MM.1S (cell line): ENCODE data around the gene INHBC.

Experiments
- DNase-seq: peaks from one replicate; pipeline ENCODE4 v3.0.0-alpha.2; 2015
- H2AFZ ChIP-seq: fragments of 300-600 bp; sonication (generic); 2 replicates; pipeline ENCODE4 v1.6.0; 2016; ENCODE audit warnings: antibody characterized with exemption, low read length
- H3F3A ChIP-seq: fragments of 300-600 bp; sonication (generic); 2 replicates; pipeline ENCODE4 v1.6.1; 2016; ENCODE audit warnings: mild to moderate bottlenecking, antibody characterized with exemption, low read length, moderate library complexity, mixed read lengths; ENCODE audit not compliant: insufficient read depth
- H3K27ac ChIP-seq: fragments of 300-600 bp; sonication (generic); 2 replicates; pipeline ENCODE4 v1.5.1; 2016; ENCODE audit warnings: mild to moderate bottlenecking, low read length
- H3K27me3 ChIP-seq: fragments of 300-600 bp; sonication (generic); replicated peaks from 2 replicates; pipeline ENCODE4 v1.6.0; 2016; ENCODE audit warnings: low read length; ENCODE audit not compliant: insufficient read depth
- H3K36me3 ChIP-seq: fragments of 300-600 bp; sonication (generic); replicated peaks from 2 replicates; pipeline ENCODE4 v1.6.1; 2016; ENCODE audit warnings: mild to moderate bottlenecking, low read length, mixed read lengths; ENCODE audit not compliant: insufficient read depth
- H3K4me1 ChIP-seq: fragments of 300-600 bp; sonication (generic); 2 replicates; pipeline ENCODE4 v1.6.1; 2016; ENCODE audit warnings: low read length, mixed read lengths
- H3K4me2 ChIP-seq: fragments of 300-600 bp; sonication (generic); 2 replicates; pipeline ENCODE4 v1.6.0; 2016; ENCODE audit warnings: low read depth, low read length
- H3K4me3 ChIP-seq: fragments of 300-600 bp; sonication (generic); 2 replicates; pipeline ENCODE4 v1.5.1; 2016; ENCODE audit warnings: low read length, mixed read lengths
- H3K79me2 ChIP-seq: fragments of 300-600 bp; sonication (generic); 2 replicates; pipeline ENCODE4 v1.6.1; 2016; ENCODE audit warnings: mixed run types, low read length, mixed read lengths
- H3K9ac ChIP-seq: fragments of 300-600 bp; sonication (generic); 2 replicates; pipeline ENCODE4 v1.6.1; 2016; ENCODE audit warnings: low read length, mixed read lengths
- H3K9me2 ChIP-seq: fragments of 300-600 bp; sonication (generic); replicated peaks from 2 replicates; pipeline ENCODE4 v1.6.1; 2016; ENCODE audit warnings: mild to moderate bottlenecking, low read length, mixed read lengths; ENCODE audit not compliant: insufficient read depth
- H3K9me3 ChIP-seq: fragments of 300-600 bp; sonication (generic); replicated peaks from 2 replicates; pipeline ENCODE4 v1.6.1; 2016; ENCODE audit warnings: mild to moderate bottlenecking, low read length, mixed read lengths; ENCODE audit not compliant: insufficient read depth
- H4K20me1 ChIP-seq: fragments of 300-600 bp; sonication (generic); 2 replicates; pipeline ENCODE4 v1.6.1; 2016; ENCODE audit warnings: mild to moderate bottlenecking, low read length, moderate library complexity, mixed read lengths; ENCODE audit not compliant: insufficient read depth
- EZH2 ChIP-seq: fragments of 300-600 bp; sonication (generic); optimal IDR thresholded peaks from 2 replicates; pipeline ENCODE3; 2017; ENCODE audit warnings: low read depth, mild to moderate bottlenecking, antibody characterized with exemption, low read length, mixed read lengths
- EZH2phosphoT487 ChIP-seq: fragments of 300-600 bp; sonication (generic); IDR thresholded peaks from 2 replicates; pipeline ENCODE4 v1.6.1; 2018; ENCODE audit warnings: antibody characterized with exemption, low read length
- TF ChIP-seq, protein P1 (sequence below): fragments of 300-600 bp; sonication (generic); IDR thresholded peaks from 2 replicates; pipeline ENCODE4 v1.5.1; 2016; ENCODE audit warnings: antibody characterized with exemption, low read length, mixed read lengths

The INHBC gene, protein sequence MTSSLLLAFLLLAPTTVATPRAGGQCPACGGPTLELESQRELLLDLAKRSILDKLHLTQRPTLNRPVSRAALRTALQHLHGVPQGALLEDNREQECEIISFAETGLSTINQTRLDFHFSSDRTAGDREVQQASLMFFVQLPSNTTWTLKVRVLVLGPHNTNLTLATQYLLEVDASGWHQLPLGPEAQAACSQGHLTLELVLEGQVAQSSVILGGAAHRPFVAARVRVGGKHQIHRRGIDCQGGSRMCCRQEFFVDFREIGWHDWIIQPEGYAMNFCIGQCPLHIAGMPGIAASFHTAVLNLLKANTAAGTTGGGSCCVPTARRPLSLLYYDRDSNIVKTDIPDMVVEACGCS

GRCh38 chr12:57434517-57435223, at the start of gene INHBC:
Gene INHBC (plus strand): TSS chr12:57434784. CDS start chr12:57434887, 103 bp downstream.
- Histone ChIP-seq H3K4me3 (no peak within 1 kb of the TSS), H3K79me2 (peaks cover 6% of the 10 kb centered on the region), H3F3A (0 out of 2 replicates have a peak, but pooled peaks cover 2% of the 10 kb centered on the region), H3K9ac (no peak within 1 kb of the TSS), H2AFZ (no peak within 1 kb of the TSS), H3K27ac (no peak within 1 kb of the TSS), H3K9me2 (no peaks in the 10 kb centered on the region), H3K4me1 (peaks cover 8% of the 10 kb centered on the region), H3K4me2 (no peak within 1 kb of the TSS), H3K27me3 (no peaks in the 10 kb centered on the region), H3K9me3 (no peaks in the 10 kb centered on the region), H4K20me1 (no peaks in the 10 kb centered on the region), H3K36me3 (no peaks in the 10 kb centered on the region)
- no peak for DNase-seq
- TF ChIP-seq EZH2phosphoT487, result no peak
- TF ChIP-seq, protein P1, sequence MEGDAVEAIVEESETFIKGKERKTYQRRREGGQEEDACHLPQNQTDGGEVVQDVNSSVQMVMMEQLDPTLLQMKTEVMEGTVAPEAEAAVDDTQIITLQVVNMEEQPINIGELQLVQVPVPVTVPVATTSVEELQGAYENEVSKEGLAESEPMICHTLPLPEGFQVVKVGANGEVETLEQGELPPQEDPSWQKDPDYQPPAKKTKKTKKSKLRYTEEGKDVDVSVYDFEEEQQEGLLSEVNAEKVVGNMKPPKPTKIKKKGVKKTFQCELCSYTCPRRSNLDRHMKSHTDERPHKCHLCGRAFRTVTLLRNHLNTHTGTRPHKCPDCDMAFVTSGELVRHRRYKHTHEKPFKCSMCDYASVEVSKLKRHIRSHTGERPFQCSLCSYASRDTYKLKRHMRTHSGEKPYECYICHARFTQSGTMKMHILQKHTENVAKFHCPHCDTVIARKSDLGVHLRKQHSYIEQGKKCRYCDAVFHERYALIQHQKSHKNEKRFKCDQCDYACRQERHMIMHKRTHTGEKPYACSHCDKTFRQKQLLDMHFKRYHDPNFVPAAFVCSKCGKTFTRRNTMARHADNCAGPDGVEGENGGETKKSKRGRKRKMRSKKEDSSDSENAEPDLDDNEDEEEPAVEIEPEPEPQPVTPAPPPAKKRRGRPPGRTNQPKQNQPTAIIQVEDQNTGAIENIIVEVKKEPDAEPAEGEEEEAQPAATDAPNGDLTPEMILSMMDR, result no peak
- TF ChIP-seq EZH2, result no peak

DNA sequence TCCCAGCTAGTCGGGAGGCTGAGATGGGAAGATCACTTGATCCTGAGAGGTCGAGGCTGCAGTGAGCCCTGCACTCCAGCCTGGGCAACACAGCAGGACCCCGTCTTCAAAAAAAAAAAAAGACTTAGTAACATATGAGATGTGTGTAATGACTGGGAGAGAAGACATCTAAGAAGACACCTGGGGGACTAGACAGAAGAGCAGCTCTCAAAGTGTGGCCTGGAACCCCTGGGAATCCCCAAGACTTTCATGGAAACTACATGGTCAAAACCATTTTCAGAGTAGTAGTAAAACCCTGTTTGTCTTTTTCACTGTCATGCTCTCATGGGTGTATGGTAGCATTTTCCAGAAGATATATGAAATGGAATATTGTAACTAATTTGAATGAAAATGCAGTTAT, 49.0 kb upstream of the INHBC start:
- no peaks in the 10 kb centered on the region for H4K20me1 ChIP-seq
- DNase-seq, result no peak
- no peak overlapping the region for H3K9ac ChIP-seq
- peaks cover 7% of the 10 kb centered on the region for H3K4me1 ChIP-seq
- H3K4me2 ChIP-seq, result no peak overlapping the region
- H3K36me3 ChIP-seq, result no peaks in the 10 kb centered on the region
- H3K9me3 ChIP-seq, result no peaks in the 10 kb centered on the region
- H3K9me2 ChIP-seq, result no peaks in the 10 kb centered on the region
- H2AFZ ChIP-seq, result no peak overlapping the region
- no peak overlapping the region for H3K4me3 ChIP-seq
- TF ChIP-seq, protein P1, result no peak
- TF ChIP-seq EZH2phosphoT487 (no peak), EZH2 (no peak)
- H3K27ac ChIP-seq, result no peak overlapping the region
- H3K27me3 ChIP-seq, result no peaks in the 10 kb centered on the region
- H3F3A ChIP-seq, result peaks cover 5% of the 10 kb centered on the region
- H3K79me2 ChIP-seq, result no peaks in the 10 kb centered on the region

- Histone ChIP-seq H3K27ac (no peak overlapping the region), H3K79me2 (no peaks in the 10 kb centered on the region), H3K9me2 (no peaks in the 10 kb centered on the region), H3K27me3 (no peaks in the 10 kb centered on the region), H3K4me3 (no peak overlapping the region), H3K9ac (no peak overlapping the region), H3K36me3 (no peaks in the 10 kb centered on the region), H2AFZ (no peak overlapping the region), H4K20me1 (no peaks in the 10 kb centered on the region), H3K9me3 (no peaks in the 10 kb centered on the region), H3K4me1 (no peaks in the 10 kb centered on the region), H3F3A (no peaks in the 10 kb centered on the region), H3K4me2 (no peak overlapping the region)
- TF ChIP-seq EZH2, result no peak
- TF ChIP-seq, protein P1, result no peak
- TF ChIP-seq EZH2phosphoT487, result no peak
- DNase-seq, result no peak
Observed at GRCh38 chr12:57386187-57386720, 48.3 kb upstream of the INHBC start.
